Measurements from ENCODE around the gene HES7.

GRCh38 chr17:8137645-8138373 lies 13.9 kb upstream of the HES7 start:
- TF ChIP-seq CTCF (IDR thresholded peaks at IDR 0.05) (no peak), ZFX (IDR thresholded peaks at IDR 0.05; ENCODE audit: borderline replicate concordance) (no peak)

Measured in 22Rv1 (cell line).